ENCODE measurements around the gene TRAPPC11. TPM values are rescaled to one million over a fixed set of nuclear protein-coding genes. Genes with fewer than 3 reads are reported as not detected.

TRAPPC11 gene
- total RNA-seq, 1 experiment from 2014 or later, result 32.2 TPM

- Histone ChIP-seq H3T11ph (ENCODE audit: low read length) (no peak overlapping the region), H2BK20ac (ENCODE audit: low read depth, low read length, poor library complexity, severe bottlenecking) (no peak overlapping the region), H2AFZ (ENCODE audit: low read length) (peak overlapping the region; percentile 81), H4K8ac (replicated peaks; ENCODE audit: insufficient read length, low read depth, low read length) (no peak overlapping the region), H3K79me2 (ENCODE audit: insufficient read depth, low read length) (no peaks in the 10 kb centered on the region), H3K9ac (ENCODE audit: extremely low read depth, insufficient read length, low read length) (no peak overlapping the region), H3K4me2 (ENCODE audit: insufficient read depth, insufficient read length, low read length) (peak overlapping the region; percentile 70), H3K23me2 (ENCODE audit: insufficient read length, low read depth, low read length, poor library complexity, severe bottlenecking) (peaks cover 5% of the 10 kb centered on the region), H3K9me3 (ENCODE audit: control insufficient read depth, low read depth, low read length) (no peaks in the 10 kb centered on the region), H2BK5ac (ENCODE audit: insufficient read length, low read length) (no peak overlapping the region), H3K23ac (ENCODE audit: insufficient read length, low read depth, low read length) (no peak overlapping the region), H4K5ac (ENCODE audit: insufficient read length, low read depth, low read length) (no peak overlapping the region), H3K79me1 (ENCODE audit: insufficient read depth, low read depth, low read length, poor library complexity, severe bottlenecking) (no peaks in the 10 kb centered on the region), H4K20me1 (ENCODE audit: control insufficient read depth, insufficient read depth, insufficient read length) (no peaks in the 10 kb centered on the region), H2BK12ac (ENCODE audit: insufficient read length, low read depth, low read length) (no peak overlapping the region), H3K4ac (ENCODE audit: low read depth, low read length) (no peak overlapping the region), H3K27me3 (ENCODE audit: insufficient read depth, low read length) (no peaks in the 10 kb centered on the region), H3K4me1 (ENCODE audit: insufficient read depth, low read length) (no peaks in the 10 kb centered on the region), H2BK15ac (ENCODE audit: low read depth, low read length) (no peak overlapping the region), H3K18ac (ENCODE audit: insufficient read length, low read depth, low read length) (no peak overlapping the region), H2BK120ac (ENCODE audit: low read depth, low read length, poor library complexity, severe bottlenecking) (no peak overlapping the region), H3K14ac (ENCODE audit: insufficient read depth, low read length) (no peak overlapping the region), H3K27ac (ENCODE audit: insufficient read length, low read depth, low read length) (no peak overlapping the region), H2AK5ac (ENCODE audit: insufficient read length, low read length) (no peak overlapping the region), H4K91ac (ENCODE audit: insufficient read length, low read depth, low read length) (no peak overlapping the region), H3K56ac (ENCODE audit: insufficient read length, low read depth, low read length) (no peak overlapping the region)
- TF ChIP-seq, protein P1, sequence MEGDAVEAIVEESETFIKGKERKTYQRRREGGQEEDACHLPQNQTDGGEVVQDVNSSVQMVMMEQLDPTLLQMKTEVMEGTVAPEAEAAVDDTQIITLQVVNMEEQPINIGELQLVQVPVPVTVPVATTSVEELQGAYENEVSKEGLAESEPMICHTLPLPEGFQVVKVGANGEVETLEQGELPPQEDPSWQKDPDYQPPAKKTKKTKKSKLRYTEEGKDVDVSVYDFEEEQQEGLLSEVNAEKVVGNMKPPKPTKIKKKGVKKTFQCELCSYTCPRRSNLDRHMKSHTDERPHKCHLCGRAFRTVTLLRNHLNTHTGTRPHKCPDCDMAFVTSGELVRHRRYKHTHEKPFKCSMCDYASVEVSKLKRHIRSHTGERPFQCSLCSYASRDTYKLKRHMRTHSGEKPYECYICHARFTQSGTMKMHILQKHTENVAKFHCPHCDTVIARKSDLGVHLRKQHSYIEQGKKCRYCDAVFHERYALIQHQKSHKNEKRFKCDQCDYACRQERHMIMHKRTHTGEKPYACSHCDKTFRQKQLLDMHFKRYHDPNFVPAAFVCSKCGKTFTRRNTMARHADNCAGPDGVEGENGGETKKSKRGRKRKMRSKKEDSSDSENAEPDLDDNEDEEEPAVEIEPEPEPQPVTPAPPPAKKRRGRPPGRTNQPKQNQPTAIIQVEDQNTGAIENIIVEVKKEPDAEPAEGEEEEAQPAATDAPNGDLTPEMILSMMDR (conservative IDR thresholded peaks at IDR 0.05), result no peak
- DNase-seq, result no peak
- Mint-ChIP-seq H3K36me3 (ENCODE audit: insufficient read depth in 1 of 3, low read depth in 3 of 3) (no peaks in the 10 kb centered on the region), H3K4me1 (peaks cover 0 to 16% of the 10 kb centered on the region in 2 experiments; a peak in 3 of 4 replicates), H3K27ac (peak overlapping the region in 2 of 3 experiments; percentile 24 to 86; a peak in 3 of 7 replicates), H3K4me3 (peak overlapping the region; percentile 41 to 71), H3K9me3 (no peaks in the 10 kb centered on the region), H3K27me3 (ENCODE audit: low read depth) (no peaks in the 10 kb centered on the region; the same call in 1 of the 2 replicates)
- WGBS (ENCODE audit: extremely low coverage, insufficient read length, low lambda C conversion rate), result no CpG with 5 or more reads among the region's 21 CpGs
These were observed 99.8 kb downstream of the TRAPPC11 start for GRCh38 chr4:183758758-183759447.

Data from H9 (cell line).